ENCODE data around the gene PLIN4. TPM values are rescaled to one million over a fixed set of nuclear protein-coding genes. Genes with fewer than 3 reads are reported as not detected.
"Not testable (repeated sequence)": the region's sequence is repeated elsewhere in the genome, so short reads cannot be mapped to it uniquely, and the experiment has no call there.

PLIN4 gene
- total and polyA plus RNA-seq, 4 donors = 0.30 to 3.2 (median 1.4) TPM

DNA sequence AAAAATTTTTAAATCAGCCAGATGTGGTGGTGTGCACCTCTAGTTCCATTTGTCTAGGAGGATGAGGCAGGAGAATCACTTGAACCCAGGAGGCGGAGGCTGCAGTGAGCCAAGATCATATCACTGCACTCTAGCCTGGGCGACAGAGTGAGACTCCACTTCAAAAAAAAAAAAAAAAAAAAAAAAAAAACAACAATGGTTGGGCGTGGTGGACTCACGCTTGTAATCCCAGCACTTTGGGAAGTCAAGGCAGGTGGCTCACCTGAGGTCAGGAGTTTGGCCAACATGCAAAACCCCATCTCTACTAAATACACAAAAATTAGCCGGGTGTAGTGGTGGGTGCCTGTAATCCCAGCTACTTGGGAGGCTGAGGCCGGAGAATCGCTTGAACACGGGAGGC is 9.1 kb upstream of the PLIN4 start:
- peaks cover 23% of the 10 kb centered on the region for H3K36me3 ChIP-seq (ENCODE audit: control insufficient read depth, insufficient read depth, low read length)
- DNase-seq (ENCODE audit: low read depth in 4 of 6, low spot score in 6 of 6); H3K27me3 ChIP-seq (ENCODE audit: control insufficient read depth, insufficient read depth, low read length); H3K4me3 ChIP-seq (ENCODE audit: low read depth, low read length); H3K27ac ChIP-seq (ENCODE audit: low read depth, low read length); H3K4me1 ChIP-seq (ENCODE audit: control insufficient read depth, insufficient read depth, low read length); H3K9me3 ChIP-seq (ENCODE audit: control insufficient read depth, insufficient read depth, low read length): not testable (repeated sequence)
- 100% methylated on average over 2 of the region's 8 CpGs for WGBS (ENCODE audit: insufficient coverage)

DNA sequence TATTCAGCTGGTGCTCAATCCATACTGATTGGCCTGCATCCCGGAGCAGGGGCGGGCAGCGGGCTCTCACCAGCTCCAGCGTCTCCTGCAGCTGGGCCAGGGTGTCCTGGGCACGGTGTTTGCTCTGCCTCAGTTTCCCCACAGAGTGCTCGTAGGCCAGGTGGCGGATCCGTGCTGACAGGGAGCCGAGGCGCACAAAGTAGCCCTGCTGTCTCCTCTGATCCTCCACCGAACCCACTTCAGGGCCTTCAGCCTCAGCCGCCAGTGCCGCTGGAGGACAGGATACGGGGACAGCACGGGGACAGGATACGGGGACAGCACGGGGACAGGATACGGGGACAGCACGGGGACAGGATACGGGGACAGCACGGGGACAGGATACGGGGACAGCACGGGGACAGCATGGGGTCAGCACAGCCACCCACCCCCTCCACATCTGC is 7.3 kb upstream of the PLIN4 start:
- H3K4me3 ChIP-seq (ENCODE audit: low read depth, low read length) = no peak overlapping the region
- no peak overlapping the region for H3K27ac ChIP-seq (ENCODE audit: low read depth, low read length)
- 82% methylated on average over 23 of the region's 23 CpGs for WGBS (ENCODE audit: insufficient coverage)
- H3K27me3 ChIP-seq (ENCODE audit: control insufficient read depth, insufficient read depth, low read length) = no peaks in the 10 kb centered on the region
- H3K9me3 ChIP-seq (ENCODE audit: control insufficient read depth, insufficient read depth, low read length) = no peaks in the 10 kb centered on the region
- peaks cover 5% of the 10 kb centered on the region for H3K4me1 ChIP-seq (ENCODE audit: control insufficient read depth, insufficient read depth, low read length)
- peaks cover 24% of the 10 kb centered on the region for H3K36me3 ChIP-seq (ENCODE audit: control insufficient read depth, insufficient read depth, low read length)
- no peak for DNase-seq (ENCODE audit: low read depth in 4 of 6, low spot score in 6 of 6)

DNA sequence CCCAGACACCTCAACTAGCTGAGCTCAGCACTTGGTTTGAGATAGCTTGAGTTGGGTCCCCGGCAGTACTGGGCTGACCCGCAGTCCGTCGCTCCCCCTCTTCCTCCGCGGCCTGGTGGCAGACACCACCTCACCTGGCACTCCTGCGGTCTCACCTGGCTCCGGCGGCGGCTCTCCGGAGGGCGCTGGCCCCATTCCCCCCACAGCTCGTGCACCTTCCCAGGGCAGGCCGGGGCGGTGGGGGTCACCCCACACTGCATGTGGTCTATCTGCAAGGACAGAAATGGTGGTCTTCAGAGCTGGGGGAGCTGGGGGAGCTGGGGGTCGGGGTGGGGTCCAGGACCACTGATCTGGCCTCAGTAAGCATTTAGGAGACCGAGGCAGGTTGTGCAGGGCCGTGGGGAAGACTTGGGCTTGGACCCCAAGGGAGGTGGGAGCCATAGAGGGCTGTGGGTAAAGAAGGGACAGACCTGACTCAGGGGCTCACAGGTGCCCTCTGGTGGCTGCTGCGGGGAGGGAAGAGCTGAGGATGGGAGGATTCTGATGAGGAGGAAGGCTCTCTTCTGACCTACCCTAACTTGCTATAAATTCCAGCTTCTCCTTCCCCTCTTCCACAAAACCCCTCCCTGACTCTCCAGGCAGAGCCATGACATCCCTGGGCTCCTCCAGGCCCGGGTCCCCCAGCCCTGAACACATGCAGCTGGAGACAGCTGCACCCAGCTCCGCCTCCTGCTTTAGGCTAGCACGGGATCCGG is 6.7 kb upstream of the PLIN4 start:
- peaks cover 5% of the 10 kb centered on the region for H3K4me1 ChIP-seq (ENCODE audit: control insufficient read depth, insufficient read depth, low read length)
- WGBS (ENCODE audit: insufficient coverage) = 81% methylated on average over 17 of the region's 23 CpGs
- no peaks in the 10 kb centered on the region for H3K27me3 ChIP-seq (ENCODE audit: control insufficient read depth, insufficient read depth, low read length)
- H3K4me3 ChIP-seq (ENCODE audit: low read depth, low read length) = no peak overlapping the region
- H3K36me3 ChIP-seq (ENCODE audit: control insufficient read depth, insufficient read depth, low read length) = peaks cover 24% of the 10 kb centered on the region
- no peak overlapping the region for H3K27ac ChIP-seq (ENCODE audit: low read depth, low read length)
- no peaks in the 10 kb centered on the region for H3K9me3 ChIP-seq (ENCODE audit: control insufficient read depth, insufficient read depth, low read length)
- peak in 2 of 6 donors; percentile 41 to 47 for DNase-seq (ENCODE audit: low read depth in 4 of 6, low spot score in 6 of 6)

DNA sequence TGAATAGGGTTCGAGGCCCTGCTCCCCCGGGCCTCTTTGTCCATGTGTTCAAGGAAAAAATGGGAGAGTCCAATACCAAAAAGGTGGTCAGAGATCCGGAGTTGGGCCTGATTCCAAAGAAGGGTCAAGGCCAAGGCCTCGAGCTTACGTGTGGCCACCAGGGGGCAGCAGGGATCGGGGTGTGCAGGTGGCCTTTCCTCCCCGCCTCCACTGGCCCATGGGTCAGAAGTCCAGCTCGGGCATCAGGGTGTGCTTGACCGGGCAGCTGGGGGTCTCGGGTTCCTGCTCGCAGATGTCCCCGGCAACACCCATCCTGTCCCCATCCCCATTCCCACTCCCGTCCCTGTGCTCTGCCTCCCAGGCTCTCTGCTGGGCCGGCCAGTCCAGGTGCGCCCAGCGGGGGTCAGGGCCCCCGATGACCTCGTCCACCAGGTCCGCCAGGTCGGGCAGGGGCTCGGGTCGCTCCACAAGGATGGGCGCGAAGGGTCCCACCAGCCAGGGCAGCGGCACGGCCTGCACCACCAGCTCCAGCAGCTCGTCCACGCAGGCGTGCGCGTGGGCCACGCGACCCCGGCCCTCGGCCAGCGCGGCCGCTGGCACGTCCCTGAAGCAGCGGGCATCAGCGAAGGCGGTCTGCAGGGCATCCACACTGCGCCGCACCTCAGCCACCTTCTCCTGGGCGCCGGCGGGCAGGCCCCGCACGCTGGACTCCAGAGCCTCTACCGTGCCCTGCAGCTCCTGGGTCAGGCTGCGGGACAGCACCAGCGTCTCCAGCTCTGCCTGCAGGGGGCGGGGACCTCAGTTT is 5.2 kb upstream of the PLIN4 start:
- no peak for DNase-seq (ENCODE audit: low read depth in 4 of 6, low spot score in 6 of 6)
- WGBS (ENCODE audit: insufficient coverage) = 77% methylated on average over 52 of the region's 53 CpGs
- H3K27ac ChIP-seq (ENCODE audit: low read depth, low read length) = no peak overlapping the region

DNA sequence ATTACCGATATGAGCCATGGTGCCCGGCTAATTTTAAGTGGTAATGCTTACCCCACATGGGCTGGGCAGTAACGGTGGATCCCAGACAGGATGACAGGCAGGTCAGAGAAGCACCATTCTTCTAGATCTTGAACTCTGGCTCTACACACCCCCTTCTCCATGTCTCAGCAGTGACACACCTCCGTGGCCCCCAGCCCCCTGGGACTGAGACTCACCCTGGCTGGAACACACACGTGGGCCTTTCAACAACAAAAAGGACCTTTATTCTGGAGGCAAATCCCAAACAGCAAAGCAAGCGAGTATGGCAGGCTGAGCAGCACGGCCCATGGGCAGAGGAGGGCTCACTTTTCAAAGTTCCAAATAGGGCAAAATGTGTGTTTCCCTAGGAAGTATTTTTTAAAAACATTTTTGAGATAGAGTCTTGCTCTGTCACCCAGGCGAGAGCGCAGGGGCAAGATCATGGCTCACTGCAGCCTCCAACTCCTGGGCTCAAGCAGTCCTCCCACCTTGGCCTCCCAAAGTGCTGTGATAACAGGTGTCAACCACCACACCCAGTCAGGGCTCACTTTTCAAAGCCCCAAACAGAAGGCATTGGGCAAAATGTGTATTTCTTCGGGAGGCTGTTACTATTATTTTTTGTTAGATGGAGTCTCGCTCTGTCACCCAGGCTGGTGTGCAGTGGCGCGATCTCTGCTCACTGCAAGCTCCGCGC is 4.2 kb upstream of the PLIN4 start:
- 83% methylated on average over 12 of the region's 15 CpGs for WGBS (ENCODE audit: insufficient coverage)
- Histone ChIP-seq H3K4me1 (ENCODE audit: control insufficient read depth, insufficient read depth, low read length) (peaks cover 21% of the 10 kb centered on the region), H3K4me3 (ENCODE audit: low read depth, low read length) (no peak overlapping the region), H3K9me3 (ENCODE audit: control insufficient read depth, insufficient read depth, low read length) (no peaks in the 10 kb centered on the region), H3K36me3 (ENCODE audit: control insufficient read depth, insufficient read depth, low read length) (peaks cover 22% of the 10 kb centered on the region), H3K27ac (ENCODE audit: low read depth, low read length) (no peak overlapping the region), H3K27me3 (ENCODE audit: control insufficient read depth, insufficient read depth, low read length) (no peaks in the 10 kb centered on the region)
- DNase-seq (ENCODE audit: low read depth in 4 of 6, low spot score in 6 of 6) = no peak

More for the DNA sequence above, 5.2 kb upstream of the PLIN4 start:
- H3K4me1 ChIP-seq (ENCODE audit: control insufficient read depth, insufficient read depth, low read length) = peaks cover 17% of the 10 kb centered on the region
- no peak overlapping the region for H3K4me3 ChIP-seq (ENCODE audit: low read depth, low read length)
- no peaks in the 10 kb centered on the region for H3K27me3 ChIP-seq (ENCODE audit: control insufficient read depth, insufficient read depth, low read length)
- peaks cover 18% of the 10 kb centered on the region for H3K36me3 ChIP-seq (ENCODE audit: control insufficient read depth, insufficient read depth, low read length)
- no peaks in the 10 kb centered on the region for H3K9me3 ChIP-seq (ENCODE audit: control insufficient read depth, insufficient read depth, low read length)

DNA sequence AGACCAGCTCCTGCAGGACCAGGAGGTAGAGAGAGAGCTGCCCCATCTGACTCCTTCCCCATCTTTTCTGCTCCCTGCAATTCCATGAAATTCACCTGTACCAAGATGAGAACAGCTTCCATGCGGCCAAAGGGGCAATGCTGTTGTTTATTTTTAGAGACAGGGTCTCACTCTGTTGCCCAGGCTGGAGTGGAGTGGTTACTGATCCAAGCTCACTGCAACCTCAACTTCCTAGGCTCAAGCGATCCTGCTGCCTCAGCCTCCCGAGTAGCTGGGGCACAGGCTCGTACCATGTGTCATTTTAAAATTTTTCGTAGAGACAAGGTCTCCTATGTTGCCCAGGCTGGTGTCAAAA is 3.6 kb upstream of the PLIN4 start:
- Histone ChIP-seq H3K27ac (ENCODE audit: low read depth, low read length) (no peak overlapping the region), H3K9me3 (ENCODE audit: control insufficient read depth, insufficient read depth, low read length) (no peaks in the 10 kb centered on the region), H3K27me3 (ENCODE audit: control insufficient read depth, insufficient read depth, low read length) (no peaks in the 10 kb centered on the region), H3K4me1 (ENCODE audit: control insufficient read depth, insufficient read depth, low read length) (peaks cover 21% of the 10 kb centered on the region), H3K36me3 (ENCODE audit: control insufficient read depth, insufficient read depth, low read length) (peaks cover 26% of the 10 kb centered on the region), H3K4me3 (ENCODE audit: low read depth, low read length) (no peak overlapping the region)
- DNase-seq (ENCODE audit: low read depth in 4 of 6, low spot score in 6 of 6) = no peak
- WGBS (ENCODE audit: insufficient coverage) = 97% methylated on average over 4 of the region's 5 CpGs

DNA sequence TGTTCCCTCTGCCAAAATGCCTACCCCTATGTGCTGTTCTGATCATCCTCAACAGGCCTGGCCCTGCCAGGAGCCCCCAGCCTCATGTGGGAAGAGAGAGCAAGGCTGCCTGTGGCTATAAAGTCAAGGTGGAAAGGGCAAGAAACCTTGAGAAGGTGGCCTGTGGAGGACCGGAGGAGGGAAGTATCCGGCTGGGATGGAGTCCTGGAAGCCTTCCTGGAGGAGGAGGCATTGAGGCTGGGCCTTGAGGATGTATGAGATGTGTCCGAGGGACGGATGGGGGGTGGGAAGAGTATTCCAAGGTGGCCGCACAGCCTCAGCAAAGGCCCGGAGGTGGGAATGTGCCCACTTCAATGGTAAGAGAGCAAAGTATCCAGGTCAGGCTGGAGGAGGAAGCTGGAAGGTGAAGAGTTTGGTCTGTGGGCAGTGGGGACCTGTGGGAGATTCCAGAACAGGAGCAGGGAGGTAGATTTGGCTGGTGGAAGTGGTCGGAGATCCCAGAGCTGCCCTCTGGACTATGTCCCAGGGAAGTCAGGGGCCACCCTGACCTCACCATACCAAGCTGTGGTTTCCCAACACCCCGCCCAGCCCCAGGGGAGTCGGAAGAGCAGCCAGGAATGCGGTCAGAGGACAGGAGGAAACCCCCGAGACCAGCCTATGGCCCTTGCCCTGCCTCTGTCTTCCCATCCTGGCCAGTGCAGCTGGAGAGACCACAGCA is 3.0 kb upstream of the PLIN4 start:
- no peak overlapping the region for H3K27ac ChIP-seq (ENCODE audit: low read depth, low read length)
- H3K4me3 ChIP-seq (ENCODE audit: low read depth, low read length) = no peak overlapping the region
- H3K9me3 ChIP-seq (ENCODE audit: control insufficient read depth, insufficient read depth, low read length) = no peaks in the 10 kb centered on the region
- peaks cover 21% of the 10 kb centered on the region for H3K4me1 ChIP-seq (ENCODE audit: control insufficient read depth, insufficient read depth, low read length)
- 86% methylated on average over 11 of the region's 11 CpGs for WGBS (ENCODE audit: insufficient coverage)
- peaks cover 31% of the 10 kb centered on the region for H3K36me3 ChIP-seq (ENCODE audit: control insufficient read depth, insufficient read depth, low read length)
- no peak for DNase-seq (ENCODE audit: low read depth in 4 of 6, low spot score in 6 of 6)
- no peaks in the 10 kb centered on the region for H3K27me3 ChIP-seq (ENCODE audit: control insufficient read depth, insufficient read depth, low read length)

DNA sequence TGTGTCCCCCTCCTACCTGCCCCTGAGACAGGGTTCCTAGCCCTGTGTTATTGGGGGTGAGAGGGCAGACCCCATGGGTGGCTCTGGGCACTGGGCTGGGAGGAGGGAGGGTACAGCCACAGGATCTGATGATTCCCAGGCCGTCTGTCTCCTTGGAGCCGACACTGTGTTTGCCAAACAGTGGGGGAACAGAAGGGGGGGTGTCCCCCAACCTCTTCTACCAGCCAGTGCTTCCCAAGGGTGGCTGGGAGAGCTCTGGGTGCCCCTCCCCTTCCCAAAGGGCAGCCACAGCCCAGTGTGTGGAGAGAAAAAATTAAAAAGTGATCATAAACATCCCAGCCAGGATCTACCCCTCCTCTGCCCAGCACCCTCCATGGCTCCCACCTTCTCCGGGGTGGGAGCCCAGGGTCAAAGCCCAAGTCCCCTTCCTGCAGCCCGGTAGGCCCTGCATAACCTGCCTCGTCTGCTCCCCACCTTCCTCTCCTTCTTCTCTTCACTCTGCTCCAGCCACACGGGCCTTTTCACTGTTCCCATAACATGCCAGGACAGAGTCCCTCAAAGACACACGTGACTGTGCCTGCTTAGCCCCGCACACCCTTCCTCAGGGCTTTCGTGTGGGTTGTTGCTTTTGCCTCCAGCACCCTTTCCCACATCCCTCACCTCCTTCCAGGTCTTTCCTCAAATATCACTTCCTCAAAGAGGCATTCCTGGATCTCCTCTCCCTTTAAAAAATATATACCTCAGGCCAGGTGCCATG is 1.4 kb upstream of the PLIN4 start:
- Histone ChIP-seq H3K9me3 (ENCODE audit: control insufficient read depth, insufficient read depth, low read length) (no peaks in the 10 kb centered on the region), H3K27ac (ENCODE audit: low read depth, low read length) (no peak overlapping the region), H3K36me3 (ENCODE audit: control insufficient read depth, insufficient read depth, low read length) (peaks cover 24% of the 10 kb centered on the region), H3K4me3 (ENCODE audit: low read depth, low read length) (no peak overlapping the region), H3K4me1 (ENCODE audit: control insufficient read depth, insufficient read depth, low read length) (peaks cover 17% of the 10 kb centered on the region), H3K27me3 (ENCODE audit: control insufficient read depth, insufficient read depth, low read length) (no peaks in the 10 kb centered on the region)
- DNase-seq (ENCODE audit: low read depth in 4 of 6, low spot score in 6 of 6) = no peak
- 79% methylated on average over 7 of the region's 9 CpGs for WGBS (ENCODE audit: insufficient coverage)

DNA sequence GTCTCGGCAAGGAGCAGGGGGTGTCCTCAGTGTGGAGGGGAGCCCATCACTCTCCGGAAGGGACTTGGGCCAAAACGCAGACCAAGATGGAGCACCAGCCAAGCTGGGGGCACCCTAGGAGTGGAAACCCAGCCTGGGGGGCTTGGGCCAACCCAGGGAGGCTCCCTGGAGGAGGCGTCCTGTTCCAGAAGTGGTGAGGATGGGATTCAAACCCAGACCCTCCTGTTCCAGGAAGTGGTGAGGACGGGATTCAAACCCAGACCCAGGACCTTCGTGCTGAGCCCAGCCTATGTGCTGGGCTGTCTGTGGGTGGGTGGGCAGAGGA is 848 bp upstream of the PLIN4 start:
- H3K27me3 ChIP-seq (ENCODE audit: control insufficient read depth, insufficient read depth, low read length) = no peaks in the 10 kb centered on the region
- H3K9me3 ChIP-seq (ENCODE audit: control insufficient read depth, insufficient read depth, low read length) = no peaks in the 10 kb centered on the region
- no peak overlapping the region for H3K4me3 ChIP-seq (ENCODE audit: low read depth, low read length)
- 93% methylated on average over 5 of the region's 6 CpGs for WGBS (ENCODE audit: insufficient coverage)
- peaks cover 23% of the 10 kb centered on the region for H3K36me3 ChIP-seq (ENCODE audit: control insufficient read depth, insufficient read depth, low read length)
- peaks cover 17% of the 10 kb centered on the region for H3K4me1 ChIP-seq (ENCODE audit: control insufficient read depth, insufficient read depth, low read length)
- no peak overlapping the region for H3K27ac ChIP-seq (ENCODE audit: low read depth, low read length)
- DNase-seq (ENCODE audit: low read depth in 4 of 6, low spot score in 6 of 6) = no peak
